Activated naive CD8-positive, alpha-beta T cell treated with anti-CD3 and anti-CD28 coated beads for 36 hours (primary cell): ENCODE results near the gene GAGE12F. TPM values are rescaled to one million over a fixed set of nuclear protein-coding genes. Genes with fewer than 3 reads are reported as not detected.
"Not testable (repeated sequence)": the region's sequence is repeated elsewhere in the genome, so short reads cannot be mapped to it uniquely, and the experiment has no call there.

ENCODE experiments used
- DNase-seq: peaks from one replicate; pipeline ENCODE4 v3.0.0; 2021
- H3K27ac Mint-ChIP-seq: one replicate; pipeline ENCODE4 v1.8.0; 2022; ENCODE audit warnings: mild to moderate bottlenecking, moderate library complexity, mixed read lengths
- H3K27me3 Mint-ChIP-seq: one replicate; pipeline ENCODE4 v1.8.0; 2022; ENCODE audit warnings: mild to moderate bottlenecking, mixed read lengths
- H3K36me3 Mint-ChIP-seq: one replicate; pipeline ENCODE4 v1.8.0; 2021; ENCODE audit warnings: mild to moderate bottlenecking, mixed read lengths
- H3K4me1 Mint-ChIP-seq: one replicate; pipeline ENCODE4 v1.8.0; 2021; ENCODE audit warnings: mixed read lengths
- H3K4me3 Mint-ChIP-seq: one replicate; pipeline ENCODE4 v1.8.0; 2022; ENCODE audit warnings: mild to moderate bottlenecking, moderate library complexity, mixed read lengths
- H3K9me3 Mint-ChIP-seq: one replicate; pipeline ENCODE4 v1.8.0; 2022; ENCODE audit warnings: mixed read lengths
- total RNA-seq, 2 experiments: library from RNA; stranded (reverse); gene quantifications; one replicate each; pipeline ENCODE4 v1.2.3, GENCODE V29; 2021

GAGE12F gene
- total RNA-seq, result not detected

- H3K27ac Mint-ChIP-seq, H3K36me3 Mint-ChIP-seq, H3K9me3 Mint-ChIP-seq, H3K4me3 Mint-ChIP-seq, H3K27me3 Mint-ChIP-seq, H3K4me1 Mint-ChIP-seq, DNase-seq: not testable (repeated sequence)
Observed at GRCh38 chrX:49560542-49560941, at the start of gene GAGE12F. Gene GAGE12F, plus strand, starts transcription at chrX:49560842. Its CDS starts 1,155 bp downstream, at chrX:49561997.

- not testable (repeated sequence) for H3K4me3 Mint-ChIP-seq, H3K9me3 Mint-ChIP-seq, H3K36me3 Mint-ChIP-seq, H3K27ac Mint-ChIP-seq, H3K27me3 Mint-ChIP-seq, H3K4me1 Mint-ChIP-seq, DNase-seq
Observed at GRCh38 chrX:49531877-49532276, 28.8 kb upstream of the GAGE12F start, which contains the start of gene GAGE12C. Gene GAGE12C, plus strand, starts transcription at chrX:49532177. Its CDS starts 1,155 bp downstream, at chrX:49533332.

GRCh38 chrX:49541433-49541832 is 19.2 kb upstream of the GAGE12F start, which contains the start of gene GAGE12D:
Gene GAGE12D, plus strand, starts transcription at chrX:49541733. Its CDS starts 1,155 bp downstream, at chrX:49542888.
- not testable (repeated sequence) for H3K4me1 Mint-ChIP-seq, H3K9me3 Mint-ChIP-seq, DNase-seq, H3K4me3 Mint-ChIP-seq, H3K27ac Mint-ChIP-seq, H3K36me3 Mint-ChIP-seq, H3K27me3 Mint-ChIP-seq

- not testable (repeated sequence) for H3K9me3 Mint-ChIP-seq, H3K27me3 Mint-ChIP-seq, H3K4me1 Mint-ChIP-seq, H3K27ac Mint-ChIP-seq, DNase-seq, H3K4me3 Mint-ChIP-seq, H3K36me3 Mint-ChIP-seq
Observed at GRCh38 chrX:49550989-49551388, 9.7 kb upstream of the GAGE12F start, which contains the start of gene GAGE12E. Gene GAGE12E, plus strand, starts transcription at chrX:49551289. Its CDS starts 1,155 bp downstream, at chrX:49552444.

- H3K9me3 Mint-ChIP-seq, H3K4me3 Mint-ChIP-seq, H3K4me1 Mint-ChIP-seq, DNase-seq, H3K27ac Mint-ChIP-seq, H3K27me3 Mint-ChIP-seq, H3K36me3 Mint-ChIP-seq: not testable (repeated sequence)
Observed at GRCh38 chrX:49568728-49569127, 8.1 kb downstream of the GAGE12F start.

GRCh38 chrX:49569152-49569551 is 8.5 kb downstream of the GAGE12F start:
- not testable (repeated sequence) for H3K4me1 Mint-ChIP-seq, H3K9me3 Mint-ChIP-seq, H3K27me3 Mint-ChIP-seq, H3K4me3 Mint-ChIP-seq, DNase-seq, H3K36me3 Mint-ChIP-seq, H3K27ac Mint-ChIP-seq

- not testable (repeated sequence) for DNase-seq, H3K4me3 Mint-ChIP-seq, H3K27ac Mint-ChIP-seq, H3K27me3 Mint-ChIP-seq, H3K36me3 Mint-ChIP-seq, H3K4me1 Mint-ChIP-seq, H3K9me3 Mint-ChIP-seq
Observed at GRCh38 chrX:49570100-49570499, 9.5 kb downstream of the GAGE12F start, which contains the start of gene GAGE12G. Gene GAGE12G, plus strand, starts transcription at chrX:49570400. Its CDS starts 1,155 bp downstream, at chrX:49571555.

- not testable (repeated sequence) for H3K36me3 Mint-ChIP-seq, H3K9me3 Mint-ChIP-seq, DNase-seq, H3K4me3 Mint-ChIP-seq, H3K4me1 Mint-ChIP-seq, H3K27ac Mint-ChIP-seq, H3K27me3 Mint-ChIP-seq
Observed at GRCh38 chrX:49579649-49580048, 19.0 kb downstream of the GAGE12F start, which contains the start of gene GAGE12H. Gene GAGE12H, plus strand, starts transcription at chrX:49579949. Its CDS starts 1,155 bp downstream, at chrX:49581104.

- not testable (repeated sequence) for H3K27ac Mint-ChIP-seq, H3K36me3 Mint-ChIP-seq, H3K9me3 Mint-ChIP-seq, H3K27me3 Mint-ChIP-seq, DNase-seq, H3K4me3 Mint-ChIP-seq, H3K4me1 Mint-ChIP-seq
Observed at GRCh38 chrX:49589196-49589595, 28.6 kb downstream of the GAGE12F start, which contains the start of gene GAGE2A. Gene GAGE2A, plus strand, starts transcription at chrX:49589496. Its CDS starts 1,155 bp downstream, at chrX:49590651.

- not testable (repeated sequence) for DNase-seq, H3K4me1 Mint-ChIP-seq, H3K9me3 Mint-ChIP-seq, H3K4me3 Mint-ChIP-seq, H3K36me3 Mint-ChIP-seq, H3K27me3 Mint-ChIP-seq, H3K27ac Mint-ChIP-seq
Observed at GRCh38 chrX:49589769-49590478, 29.3 kb downstream of the GAGE12F start.

GRCh38 chrX:49590488-49590887 is 29.8 kb downstream of the GAGE12F start:
- H3K27ac Mint-ChIP-seq, H3K27me3 Mint-ChIP-seq, DNase-seq, H3K4me3 Mint-ChIP-seq, H3K36me3 Mint-ChIP-seq, H3K4me1 Mint-ChIP-seq, H3K9me3 Mint-ChIP-seq: not testable (repeated sequence)

GRCh38 chrX:49598720-49599119 is 38.1 kb downstream of the GAGE12F start, which contains the start of gene GAGE1:
Gene GAGE1, plus strand, starts transcription at chrX:49599020. Its CDS starts 1,155 bp downstream, at chrX:49600175.
- H3K9me3 Mint-ChIP-seq, H3K4me1 Mint-ChIP-seq, H3K36me3 Mint-ChIP-seq, DNase-seq, H3K4me3 Mint-ChIP-seq, H3K27me3 Mint-ChIP-seq, H3K27ac Mint-ChIP-seq: not testable (repeated sequence)

GRCh38 chrX:49610718-49611310 is 50.2 kb downstream of the GAGE12F start:
- Mint-ChIP-seq H3K36me3 (no peaks in the 10 kb centered on the region), H3K27ac (no peak overlapping the region), H3K4me3 (no peak overlapping the region), H3K4me1 (no peaks in the 10 kb centered on the region), H3K27me3 (no peaks in the 10 kb centered on the region), H3K9me3 (no peaks in the 10 kb centered on the region)
- DNase-seq, result no peak
